ELR (cell line): ENCODE results near the gene OR8A1.
A peak's percentile ranks its signal among the peaks of the same experiment; 100 is the strongest.

Experiments
- DNase-seq: peaks from one replicate; pipeline ENCODE4 v3.0.0-alpha.2; 2015; ENCODE audit warnings: low read depth

OR8A1 gene

GRCh38 chr11:124595302-124595701 is 25.5 kb downstream of the OR8A1 start:
- DNase-seq = no peak

- no peak for DNase-seq
Observed at GRCh38 chr11:124597626-124598025, 27.8 kb downstream of the OR8A1 start.

GRCh38 chr11:124600621-124601320 is 31.0 kb downstream of the OR8A1 start:
- no peak for DNase-seq

GRCh38 chr11:124602193-124602592 is 32.4 kb downstream of the OR8A1 start:
- DNase-seq = peak; percentile 93

GRCh38 chr11:124602723-124603122 is 32.9 kb downstream of the OR8A1 start:
- DNase-seq = peak; percentile 55

GRCh38 chr11:124605719-124606118 is 35.9 kb downstream of the OR8A1 start:
- no peak for DNase-seq

GRCh38 chr11:124608147-124608546 is 38.4 kb downstream of the OR8A1 start:
- DNase-seq = peak; percentile 9

- DNase-seq = no peak
Observed at GRCh38 chr11:124610295-124610694, 40.5 kb downstream of the OR8A1 start.

GRCh38 chr11:124611064-124611463 is 41.3 kb downstream of the OR8A1 start, which contains the start of gene PANX3:
Gene PANX3 (plus strand): TSS chr11:124611428. CDS start chr11:124611557, 129 bp downstream.
- DNase-seq = no peak

GRCh38 chr11:124612045-124612444 is 42.2 kb downstream of the OR8A1 start:
- no peak for DNase-seq

- DNase-seq = peak; percentile 11
Observed at GRCh38 chr11:124612567-124613246, 42.9 kb downstream of the OR8A1 start.

- no peak for DNase-seq
Observed at GRCh38 chr11:124618863-124619262, 49.1 kb downstream of the OR8A1 start.
